ENCODE data around the gene C2CD3.
"Not testable (repeated sequence)": the region's sequence is repeated elsewhere in the genome, so short reads cannot be mapped to it uniquely, and the experiment has no call there.

Gene C2CD3

GRCh38 chr11:74142624-74143023, 28.2 kb downstream of the C2CD3 start:
- no peak for ATAC-seq (replicated peaks)
- Mint-ChIP-seq H3K4me3 (no peak overlapping the region), H3K36me3 (ENCODE audit: insufficient read depth) (peaks cover 12% of the 10 kb centered on the region), H3K4me1 (ENCODE audit: low read depth in 2 of 2) (peaks cover 0 to 9% of the 10 kb centered on the region in 2 donors), H3K27ac (no peak overlapping the region), H3K27me3 (no peaks in the 10 kb centered on the region), H3K9me3 (no peaks in the 10 kb centered on the region)
- DNase-seq, result no peak

GRCh38 chr11:74141908-74142307, 28.9 kb downstream of the C2CD3 start:
- no peaks in the 10 kb centered on the region for H3K27me3 Mint-ChIP-seq
- ATAC-seq (replicated peaks) (no peak), DNase-seq (no peak)
- H3K4me3 Mint-ChIP-seq, result no peak overlapping the region
- H3K9me3 Mint-ChIP-seq, result no peaks in the 10 kb centered on the region
- H3K36me3 Mint-ChIP-seq (ENCODE audit: insufficient read depth), result peaks cover 13% of the 10 kb centered on the region
- H3K4me1 Mint-ChIP-seq (ENCODE audit: low read depth in 2 of 2), result peaks cover 0 to 9% of the 10 kb centered on the region in 2 donors
- H3K27ac Mint-ChIP-seq, result no peak overlapping the region

- no peak overlapping the region for H3K4me3 Mint-ChIP-seq
- H3K36me3 Mint-ChIP-seq (ENCODE audit: insufficient read depth), result peaks cover 19% of the 10 kb centered on the region
- no peak for ATAC-seq (replicated peaks)
- peaks cover 0 to 9% of the 10 kb centered on the region in 2 donors for H3K4me1 Mint-ChIP-seq (ENCODE audit: low read depth in 2 of 2)
- H3K27ac Mint-ChIP-seq, result no peak overlapping the region
- no peak for DNase-seq
- H3K9me3 Mint-ChIP-seq, result no peaks in the 10 kb centered on the region
- H3K27me3 Mint-ChIP-seq, result no peaks in the 10 kb centered on the region
Observed at GRCh38 chr11:74141241-74141695, 29.5 kb downstream of the C2CD3 start.

GRCh38 chr11:74139919-74140431, 30.8 kb downstream of the C2CD3 start:
- ATAC-seq (replicated peaks); H3K4me3 Mint-ChIP-seq; H3K9me3 Mint-ChIP-seq; DNase-seq; H3K4me1 Mint-ChIP-seq (ENCODE audit: low read depth in 2 of 2); H3K27me3 Mint-ChIP-seq: not testable (repeated sequence)
- peaks cover 19% of the 10 kb centered on the region for H3K36me3 Mint-ChIP-seq (ENCODE audit: insufficient read depth)
- peak overlapping the region in 1 of 2 donors; percentile 29 for H3K27ac Mint-ChIP-seq

GRCh38 chr11:74139151-74139918, 31.5 kb downstream of the C2CD3 start:
- H3K36me3 Mint-ChIP-seq (ENCODE audit: insufficient read depth), result peaks cover 19% of the 10 kb centered on the region
- ATAC-seq (replicated peaks), result no peak
- H3K4me3 Mint-ChIP-seq, result no peak overlapping the region
- DNase-seq, result no peak
- peaks cover 0 to 9% of the 10 kb centered on the region in 2 donors for H3K4me1 Mint-ChIP-seq (ENCODE audit: low read depth in 2 of 2)
- no peak overlapping the region for H3K27ac Mint-ChIP-seq
- H3K27me3 Mint-ChIP-seq, result no peaks in the 10 kb centered on the region
- H3K9me3 Mint-ChIP-seq, result no peaks in the 10 kb centered on the region

- peaks cover 19% of the 10 kb centered on the region for H3K36me3 Mint-ChIP-seq (ENCODE audit: insufficient read depth)
- no peaks in the 10 kb centered on the region for H3K27me3 Mint-ChIP-seq
- H3K4me3 Mint-ChIP-seq, result no peak overlapping the region
- H3K4me1 Mint-ChIP-seq (ENCODE audit: low read depth in 2 of 2), result peaks cover 0 to 9% of the 10 kb centered on the region in 2 donors
- ATAC-seq (replicated peaks) (no peak), DNase-seq (no peak)
- no peak overlapping the region for H3K27ac Mint-ChIP-seq
- no peaks in the 10 kb centered on the region for H3K9me3 Mint-ChIP-seq
Observed at GRCh38 chr11:74138572-74138971, 32.2 kb downstream of the C2CD3 start.

GRCh38 chr11:74138021-74138420, 32.8 kb downstream of the C2CD3 start:
- Mint-ChIP-seq H3K4me3 (no peak overlapping the region), H3K4me1 (ENCODE audit: low read depth in 2 of 2) (peaks cover 0 to 9% of the 10 kb centered on the region in 2 donors), H3K27me3 (no peaks in the 10 kb centered on the region), H3K27ac (no peak overlapping the region), H3K9me3 (no peaks in the 10 kb centered on the region), H3K36me3 (ENCODE audit: insufficient read depth) (peaks cover 24% of the 10 kb centered on the region)
- ATAC-seq (replicated peaks), result no peak
- no peak for DNase-seq

GRCh38 chr11:74135127-74135840, 35.5 kb downstream of the C2CD3 start:
- Mint-ChIP-seq H3K27ac (no peak overlapping the region), H3K4me3 (no peak overlapping the region), H3K36me3 (ENCODE audit: insufficient read depth) (peaks cover 33% of the 10 kb centered on the region), H3K27me3 (no peaks in the 10 kb centered on the region), H3K4me1 (ENCODE audit: low read depth in 2 of 2) (peaks cover 0 to 3% of the 10 kb centered on the region in 2 donors), H3K9me3 (no peaks in the 10 kb centered on the region)
- DNase-seq (no peak), ATAC-seq (replicated peaks) (no peak)

- Mint-ChIP-seq H3K27me3 (no peaks in the 10 kb centered on the region), H3K4me3 (no peak overlapping the region), H3K4me1 (ENCODE audit: low read depth in 2 of 2) (no peaks in the 10 kb centered on the region), H3K9me3 (no peaks in the 10 kb centered on the region), H3K36me3 (ENCODE audit: insufficient read depth) (peaks cover 35% of the 10 kb centered on the region), H3K27ac (no peak overlapping the region)
- ATAC-seq (replicated peaks) (no peak), DNase-seq (no peak)
Observed at GRCh38 chr11:74134661-74135060, 36.1 kb downstream of the C2CD3 start.

- Mint-ChIP-seq H3K4me3 (no peak overlapping the region), H3K36me3 (ENCODE audit: insufficient read depth) (peaks cover 30% of the 10 kb centered on the region), H3K9me3 (no peaks in the 10 kb centered on the region), H3K27ac (no peak overlapping the region), H3K27me3 (no peaks in the 10 kb centered on the region), H3K4me1 (ENCODE audit: low read depth in 2 of 2) (no peaks in the 10 kb centered on the region)
- no peak for ATAC-seq (replicated peaks)
- DNase-seq, result no peak
Observed at GRCh38 chr11:74133436-74133835, 37.4 kb downstream of the C2CD3 start.

GRCh38 chr11:74132833-74133232, 38.0 kb downstream of the C2CD3 start:
- Mint-ChIP-seq H3K4me3 (no peak overlapping the region), H3K9me3 (no peaks in the 10 kb centered on the region), H3K27ac (no peak overlapping the region), H3K36me3 (ENCODE audit: insufficient read depth) (peaks cover 24% of the 10 kb centered on the region), H3K27me3 (no peaks in the 10 kb centered on the region), H3K4me1 (ENCODE audit: low read depth in 2 of 2) (no peaks in the 10 kb centered on the region)
- ATAC-seq (replicated peaks) (no peak), DNase-seq (no peak)

- DNase-seq; H3K27ac Mint-ChIP-seq; H3K4me1 Mint-ChIP-seq (ENCODE audit: low read depth in 2 of 2); H3K9me3 Mint-ChIP-seq; H3K27me3 Mint-ChIP-seq; H3K4me3 Mint-ChIP-seq; ATAC-seq (replicated peaks): not testable (repeated sequence)
- peaks cover 19% of the 10 kb centered on the region for H3K36me3 Mint-ChIP-seq (ENCODE audit: insufficient read depth)
Observed at GRCh38 chr11:74129121-74129520, 41.7 kb downstream of the C2CD3 start.

GRCh38 chr11:74123008-74123448, 47.8 kb downstream of the C2CD3 start:
- no peak overlapping the region for H3K4me3 Mint-ChIP-seq
- no peaks in the 10 kb centered on the region for H3K9me3 Mint-ChIP-seq
- peak overlapping the region in 1 of 2 donors; percentile 62 for H3K27ac Mint-ChIP-seq

GRCh38 chr11:74121804-74122203, 49.0 kb downstream of the C2CD3 start:
- peaks cover 13% of the 10 kb centered on the region for H3K36me3 Mint-ChIP-seq (ENCODE audit: insufficient read depth)
- ATAC-seq (replicated peaks) (no peak), DNase-seq (no peak)
- no peak overlapping the region for H3K4me3 Mint-ChIP-seq
- no peaks in the 10 kb centered on the region for H3K4me1 Mint-ChIP-seq (ENCODE audit: low read depth in 2 of 2)
- H3K27ac Mint-ChIP-seq, result no peak overlapping the region
- H3K27me3 Mint-ChIP-seq, result no peaks in the 10 kb centered on the region
- no peaks in the 10 kb centered on the region for H3K9me3 Mint-ChIP-seq

More at GRCh38 chr11:74123008-74123448, 47.8 kb downstream of the C2CD3 start:
- H3K4me1 Mint-ChIP-seq (ENCODE audit: low read depth in 2 of 2), result no peaks in the 10 kb centered on the region
- ATAC-seq (replicated peaks), result no peak
- H3K36me3 Mint-ChIP-seq (ENCODE audit: insufficient read depth), result peaks cover 6% of the 10 kb centered on the region
- DNase-seq, result no peak
- H3K27me3 Mint-ChIP-seq, result no peaks in the 10 kb centered on the region

All from effector memory CD8-positive, alpha-beta T cell (primary cell).